GM20000 (cell line): ENCODE measurements around the gene NRG2.

ENCODE experiments used
- DNase-seq: peaks from one replicate; pipeline ENCODE4 v3.0.0; 2012; ENCODE audit warnings: low spot score
- CTCF ChIP-seq: IDR thresholded peaks from 2 replicates; pipeline ENCODE4 v1.5.1; 2012; ENCODE audit warnings: mild to moderate bottlenecking, control low read depth; ENCODE audit errors: extremely low read depth, missing control alignments

Gene NRG2

GRCh38 chr5:139910901-139911300 is 132.2 kb downstream of the NRG2 start:
- TF ChIP-seq CTCF: no peak

GRCh38 chr5:139910036-139910435 is 133.1 kb downstream of the NRG2 start:
- no peak for DNase-seq
- no peak for TF ChIP-seq CTCF

More at GRCh38 chr5:139910901-139911300, 132.2 kb downstream of the NRG2 start:
- no peak for DNase-seq

- TF ChIP-seq CTCF: no peak
- no peak for DNase-seq
These were observed 134.3 kb downstream of the NRG2 start for GRCh38 chr5:139908749-139909148.

- TF ChIP-seq CTCF: no peak
- no peak for DNase-seq
These were observed 136.4 kb downstream of the NRG2 start for GRCh38 chr5:139906661-139907060.

- TF ChIP-seq CTCF: no peak
These were observed 138.1 kb downstream of the NRG2 start for GRCh38 chr5:139904816-139905661.

GRCh38 chr5:139904566-139904815 is 138.6 kb downstream of the NRG2 start:
- TF ChIP-seq CTCF: no peak
- no peak for DNase-seq

More at GRCh38 chr5:139904816-139905661, 138.1 kb downstream of the NRG2 start:
- peak; percentile 31 for DNase-seq

- peak; percentile 66 for DNase-seq
- TF ChIP-seq CTCF: no peak
These were observed 139.1 kb downstream of the NRG2 start for GRCh38 chr5:139903795-139904565.
